ENCODE measurements around the gene HK3. TPM values are rescaled to one million over a fixed set of nuclear protein-coding genes. Genes with fewer than 3 reads are reported as not detected.
"Not testable (repeated sequence)": the region's sequence is repeated elsewhere in the genome, so short reads cannot be mapped to it uniquely, and the experiment has no call there.

Gene HK3
- total RNA-seq, 1 experiment from 2014 or later: 1.6 TPM

DNA sequence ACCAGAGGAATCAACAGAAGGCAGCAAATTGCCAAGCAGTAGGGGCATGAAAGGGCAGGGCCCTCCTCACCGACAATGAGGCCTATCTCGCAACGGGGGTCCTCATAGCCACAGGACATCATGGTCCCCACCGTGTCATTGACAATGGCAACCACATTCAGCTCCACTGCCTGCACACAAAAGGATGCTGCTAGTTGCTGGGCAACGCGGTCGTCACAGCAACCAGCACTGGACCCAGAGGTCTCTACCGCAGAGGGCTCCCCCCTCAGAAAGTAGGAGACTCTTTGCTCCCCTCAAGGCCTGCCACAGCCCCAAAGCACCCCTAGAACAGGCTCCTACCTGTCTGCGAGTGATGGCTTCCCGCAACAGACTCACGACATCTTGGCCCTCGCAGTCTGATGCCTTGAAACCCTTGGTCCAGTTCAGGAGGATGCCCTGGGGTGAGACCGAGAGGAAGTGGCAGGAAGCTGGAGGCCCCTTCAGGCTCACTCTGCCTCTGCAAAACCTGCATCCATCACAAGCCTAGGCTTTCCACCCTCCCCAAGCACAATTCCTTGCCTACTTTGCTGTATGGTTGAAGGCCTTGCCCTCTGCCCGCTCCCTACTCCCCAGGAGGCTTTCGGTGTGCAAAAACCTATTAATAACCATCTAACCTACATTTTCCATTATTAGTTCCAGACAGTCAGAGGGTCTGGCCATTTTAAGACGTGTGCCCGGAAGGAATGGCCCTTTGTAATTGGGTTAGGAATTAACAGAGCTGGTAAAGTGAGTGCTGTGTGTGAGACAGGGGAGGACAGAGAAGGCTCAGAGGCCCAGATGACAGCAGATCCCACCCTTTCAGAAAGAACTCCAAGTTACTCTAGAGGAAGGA is 15.2 kb downstream of the HK3 start:
- no peak for DNase-seq (ENCODE audit: low spot score)

DNA sequence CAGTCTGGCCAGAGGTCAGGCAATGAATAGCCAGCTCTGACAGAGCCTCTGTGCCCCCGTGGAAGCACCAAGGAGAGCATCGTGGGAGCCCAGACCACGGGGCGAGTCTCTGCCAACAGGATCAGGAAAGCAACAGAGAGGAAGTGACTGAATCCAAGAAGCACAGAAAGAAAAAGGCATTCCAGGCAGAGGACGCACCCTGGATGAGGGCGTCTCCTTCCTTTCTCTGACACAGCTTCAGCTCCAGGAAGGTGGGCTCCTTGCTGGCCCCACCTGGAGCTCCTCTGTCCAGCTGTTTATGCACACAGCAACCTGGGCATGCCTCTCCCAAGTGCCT is 16.6 kb downstream of the HK3 start:
- no peak for DNase-seq (ENCODE audit: low spot score)

DNA sequence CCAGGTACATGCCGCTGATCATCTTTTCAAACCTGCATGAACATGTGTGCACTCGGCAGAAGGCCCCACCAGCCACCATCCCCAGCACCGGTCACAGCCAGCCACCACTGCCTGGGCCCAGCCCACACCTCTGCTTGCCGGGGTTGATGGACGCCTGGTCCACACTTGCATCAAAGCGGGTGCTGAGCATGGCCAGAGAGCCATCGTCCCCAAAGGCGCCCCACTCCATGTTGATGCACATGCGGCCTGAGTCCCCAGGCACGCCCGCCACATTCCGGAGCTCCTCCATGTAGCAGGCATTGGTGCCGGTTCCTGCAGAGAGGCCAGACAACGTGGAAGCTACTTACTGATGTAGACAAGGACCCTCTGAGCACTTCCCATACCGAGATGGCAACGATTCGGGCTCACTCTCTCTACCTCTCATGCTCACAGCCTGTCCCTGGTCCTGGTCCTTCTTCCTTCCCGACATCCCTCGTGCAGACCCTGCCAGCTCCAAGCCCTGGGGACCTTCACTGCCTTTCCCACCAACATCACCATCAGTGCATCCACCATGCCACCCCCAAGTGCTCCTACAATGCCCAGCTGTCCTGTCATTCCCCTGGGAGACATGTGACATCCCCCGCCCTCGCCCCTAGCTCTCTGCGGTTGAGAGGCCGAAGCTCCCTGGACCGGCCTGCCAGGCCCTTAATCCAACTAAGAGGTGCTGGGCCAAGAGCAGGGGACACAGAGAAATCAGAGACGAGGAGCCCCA is 17.2 kb downstream of the HK3 start:
- DNase-seq (ENCODE audit: low spot score): no peak

GRCh38 chr5:176881021-176881749 is 18.0 kb downstream of the HK3 start:
- DNase-seq (ENCODE audit: low spot score): no peak

DNA sequence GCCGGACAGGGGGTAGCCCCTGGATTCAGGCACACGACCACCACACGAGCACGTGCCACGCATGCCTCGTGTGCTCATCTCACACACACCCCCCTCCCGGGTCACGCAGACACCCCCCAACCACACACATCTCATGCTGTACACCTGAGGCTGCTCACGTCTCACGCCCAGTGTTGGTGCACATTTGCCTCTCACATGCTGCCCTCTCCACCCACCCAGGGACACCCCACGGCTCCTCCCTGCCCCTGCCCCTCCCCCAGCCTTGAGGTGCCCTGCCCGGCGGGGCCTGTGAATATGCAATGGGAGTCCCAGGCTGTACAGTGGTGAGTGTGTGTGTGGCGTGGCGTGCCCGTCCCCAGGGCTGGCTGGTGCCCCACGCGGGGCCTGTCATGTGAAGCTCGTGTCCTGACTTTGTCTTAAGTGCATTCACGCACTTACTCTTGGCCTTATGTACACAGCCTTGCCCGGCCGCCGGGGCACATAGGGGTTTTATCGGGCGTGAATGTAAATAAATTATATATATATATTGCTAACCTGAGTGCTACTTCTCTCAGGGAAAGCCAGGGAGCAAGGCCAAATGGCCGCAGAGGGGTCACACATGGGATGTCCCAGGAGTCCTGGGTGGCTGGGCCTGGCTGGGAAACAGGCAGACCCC is 18.7 kb downstream of the HK3 start:
- DNase-seq (ENCODE audit: low spot score): no peak

- DNase-seq (ENCODE audit: low spot score): no peak
Measured at GRCh38 chr5:176879663-176880361, 19.3 kb downstream of the HK3 start.

GRCh38 chr5:176878906-176879662 is 20.1 kb downstream of the HK3 start:
- DNase-seq (ENCODE audit: low spot score): no peak

GRCh38 chr5:176878463-176878862 is 20.7 kb downstream of the HK3 start:
- DNase-seq (ENCODE audit: low spot score): no peak

DNA sequence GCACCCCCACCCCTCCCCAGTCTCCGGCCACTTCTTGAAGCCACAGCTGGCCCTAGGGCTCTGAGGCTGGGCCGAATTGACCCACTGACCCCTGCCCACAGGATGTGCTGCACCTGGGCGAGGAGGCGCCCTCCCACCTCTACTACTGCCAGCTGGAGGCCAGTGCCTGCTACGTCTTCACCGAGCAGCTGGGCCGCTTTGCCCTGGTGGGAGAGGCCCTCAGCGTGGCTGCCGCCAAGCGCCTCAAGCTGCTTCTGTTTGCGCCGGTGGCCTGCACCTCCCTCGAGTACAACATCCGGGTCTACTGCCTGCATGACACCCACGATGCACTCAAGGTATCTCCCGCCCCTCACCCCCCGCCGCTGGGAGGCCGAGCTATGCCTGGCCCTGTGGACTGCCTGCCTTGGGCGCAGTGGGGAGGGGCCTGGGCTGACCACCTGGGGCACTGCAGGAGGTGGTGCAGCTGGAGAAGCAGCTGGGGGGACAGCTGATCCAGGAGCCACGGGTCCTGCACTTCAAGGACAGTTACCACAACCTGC is 21.3 kb downstream of the HK3 start:
- no peak for DNase-seq (ENCODE audit: low spot score)

DNA sequence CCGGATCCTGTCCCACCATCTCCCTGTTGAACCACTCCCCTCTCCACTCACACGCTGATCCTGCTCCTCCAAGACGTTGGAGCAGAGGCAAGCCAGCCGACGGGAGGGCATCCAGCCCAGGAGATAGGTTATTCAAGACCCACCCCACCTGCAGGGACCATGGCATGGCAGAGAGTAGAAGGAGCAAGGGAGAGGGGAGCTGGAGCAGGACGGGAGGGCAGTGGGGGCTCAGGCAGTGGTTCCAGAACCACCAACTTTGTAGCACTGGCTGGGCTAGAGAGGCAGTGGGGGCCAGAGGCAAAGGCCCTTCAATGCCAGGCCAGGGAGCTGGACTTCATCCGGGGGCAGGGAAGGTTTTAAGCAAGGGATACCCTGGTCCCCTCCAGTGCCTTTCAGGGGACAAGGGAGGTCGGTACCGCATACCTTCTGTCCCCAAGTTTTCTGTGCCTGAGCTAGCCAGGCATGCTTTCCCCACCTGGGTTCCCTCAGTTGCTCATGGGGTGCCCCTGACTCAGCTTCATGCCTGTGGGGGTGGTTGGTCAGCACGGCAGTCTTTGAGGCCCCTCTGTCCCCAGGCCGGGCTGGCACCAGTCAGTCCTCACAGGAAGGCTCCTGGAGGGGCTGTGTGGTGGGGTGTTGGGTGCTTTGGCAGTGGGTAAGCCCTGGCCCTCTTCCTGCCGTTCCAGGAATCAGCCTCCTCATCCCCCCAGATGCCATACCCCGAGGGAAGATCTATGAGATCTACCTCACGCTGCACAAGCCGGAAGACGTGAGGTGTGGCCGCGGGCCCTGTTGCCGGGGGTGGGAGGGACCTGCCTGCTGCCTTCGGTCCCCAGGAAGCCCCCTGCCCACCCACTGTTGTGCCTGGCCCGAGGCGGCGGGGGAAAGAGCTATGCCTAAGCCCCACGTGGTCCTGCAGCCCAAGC is 22.4 kb downstream of the HK3 start:
- DNase-seq (ENCODE audit: low spot score): no peak

DNA sequence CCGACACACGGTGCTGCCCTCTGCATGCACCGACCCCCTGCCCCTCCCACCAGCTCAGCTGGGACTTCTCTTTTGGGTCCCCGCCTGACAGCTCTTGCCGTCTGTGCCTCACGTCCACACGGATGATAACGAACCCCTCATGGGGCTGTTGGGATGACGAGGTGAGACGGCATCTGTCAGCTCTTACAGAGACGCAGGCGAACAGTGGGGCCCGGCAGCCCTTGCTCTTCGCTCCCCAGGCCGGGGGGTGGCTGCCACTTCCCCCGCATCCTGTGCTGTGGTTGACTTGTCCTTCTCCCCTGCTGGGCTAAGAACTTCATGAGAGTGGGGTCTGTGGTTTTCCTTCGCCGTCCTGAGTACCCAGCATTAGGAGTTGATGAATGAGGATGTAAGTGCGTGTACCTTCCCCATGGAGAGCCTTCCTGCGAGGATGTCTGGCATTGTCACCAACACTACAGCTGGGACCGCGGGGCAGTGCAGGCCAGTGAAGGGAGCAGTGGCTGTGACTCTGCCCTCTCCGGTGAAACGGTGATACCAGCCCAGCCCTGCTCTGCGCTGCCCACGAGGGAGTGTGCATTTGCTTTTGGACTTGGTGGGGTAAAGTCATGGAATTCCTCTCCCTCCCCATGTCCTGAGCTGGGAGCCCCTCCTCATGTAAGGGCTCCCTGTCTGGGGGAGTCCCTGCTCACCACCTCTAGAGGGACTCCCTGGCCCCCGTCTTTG is 23.2 kb downstream of the HK3 start:
- no peak for DNase-seq (ENCODE audit: low spot score)

GRCh38 chr5:176875014-176875550 is 24.1 kb downstream of the HK3 start:
- DNase-seq (ENCODE audit: low spot score): no peak

- no peak for DNase-seq (ENCODE audit: low spot score)
Measured at GRCh38 chr5:176874198-176874780, 24.9 kb downstream of the HK3 start.

DNA sequence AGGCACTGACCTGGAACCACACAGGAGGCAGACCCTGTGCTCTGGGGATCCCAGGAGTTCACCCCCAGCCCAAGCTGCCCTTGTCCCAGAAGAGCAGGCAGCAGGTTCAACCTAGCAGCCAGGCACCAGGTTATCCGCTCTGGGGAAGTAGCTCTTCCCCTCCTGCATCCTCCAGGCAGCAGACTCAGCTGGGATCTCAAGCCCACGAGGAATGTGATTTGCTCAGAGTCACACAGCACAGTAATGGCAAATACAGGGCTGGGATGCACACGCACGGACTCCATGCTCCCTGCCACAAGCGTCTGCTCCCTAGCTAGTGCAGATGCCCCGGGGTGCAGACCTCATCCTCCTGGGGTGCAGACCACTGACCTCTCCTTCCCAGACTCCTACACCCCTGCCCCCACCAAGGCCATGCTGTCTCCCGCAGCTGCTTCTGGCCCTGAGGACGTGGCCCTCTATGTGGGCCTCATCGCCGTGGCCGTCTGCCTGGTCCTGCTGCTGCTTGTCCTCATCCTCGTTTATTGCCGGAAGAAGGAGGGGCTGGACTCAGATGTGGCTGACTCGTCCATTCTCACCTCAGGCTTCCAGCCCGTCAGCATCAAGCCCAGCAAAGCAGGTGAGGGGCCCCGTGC is 25.5 kb downstream of the HK3 start:
- no peak for DNase-seq (ENCODE audit: low spot score)

DNA sequence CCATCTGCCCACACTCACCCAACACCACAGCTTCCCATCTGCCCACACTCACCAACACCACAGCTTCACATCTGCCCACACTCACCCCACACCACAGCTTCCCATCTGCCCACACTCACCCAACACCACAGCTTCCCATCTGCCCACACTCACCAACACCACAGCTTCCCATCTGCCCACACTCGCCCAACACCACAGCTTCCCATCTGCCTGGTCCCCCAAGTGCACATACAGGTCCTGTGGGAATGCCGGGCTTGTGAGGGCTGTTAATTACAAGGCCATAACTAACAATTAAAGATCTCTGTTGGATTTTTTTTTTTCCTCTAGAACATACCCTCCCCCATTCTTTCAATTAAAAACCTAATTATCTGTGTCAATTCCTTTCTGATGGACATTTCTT is 26.1 kb downstream of the HK3 start:
- not testable (repeated sequence) for DNase-seq (ENCODE audit: low spot score)

DNA sequence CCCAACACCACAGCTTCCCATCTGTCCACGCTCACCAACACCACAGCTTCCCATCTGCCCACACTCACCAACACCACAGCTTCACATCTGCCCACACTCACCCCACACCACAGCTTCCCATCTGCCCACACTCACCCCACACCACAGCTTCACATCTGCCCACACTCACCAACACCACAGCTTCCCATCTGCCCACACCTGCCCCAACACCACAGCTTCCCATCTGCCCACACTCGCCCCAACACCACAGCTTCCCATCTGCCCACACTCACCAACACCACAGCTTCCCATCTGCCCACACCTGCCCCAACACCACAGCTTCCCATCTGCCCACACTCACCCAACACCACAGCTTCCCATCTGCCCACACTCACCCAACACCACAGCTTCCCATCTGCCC is 26.6 kb downstream of the HK3 start:
- DNase-seq (ENCODE audit: low spot score): not testable (repeated sequence)

GRCh38 chr5:176870644-176871043 is 28.5 kb downstream of the HK3 start:
- not testable (repeated sequence) for DNase-seq (ENCODE audit: low spot score)
